ENCODE results near the gene MMEL1. TPM values are rescaled to one million over a fixed set of nuclear protein-coding genes. Genes with fewer than 3 reads are reported as not detected.

Gene MMEL1
- total RNA-seq, 1 experiment from 2014 or later = 0.46 TPM

DNA sequence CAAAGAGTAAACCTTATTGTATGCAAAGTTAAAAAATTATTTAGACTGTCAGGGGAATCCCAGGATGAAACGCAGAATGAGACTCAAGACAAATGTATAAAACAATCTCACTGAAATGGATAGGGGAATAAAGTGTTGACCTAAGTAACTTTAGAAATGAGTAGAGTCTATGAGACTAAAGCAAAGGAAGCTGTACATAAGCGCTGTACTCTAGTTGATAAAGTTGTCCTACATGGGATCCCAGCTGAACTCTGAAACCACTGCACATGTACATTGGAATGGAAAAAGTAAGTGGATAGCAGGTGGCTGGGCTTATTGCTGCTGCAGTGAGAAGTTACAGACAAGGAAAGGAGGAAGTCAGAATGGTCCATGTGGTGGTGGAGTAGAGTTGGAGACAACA is 18.7 kb downstream of the MMEL1 start:
- H3K27me3 ChIP-seq (ENCODE audit: control insufficient read depth, insufficient read depth, low read length) = peaks cover 15% of the 10 kb centered on the region
- TF ChIP-seq POLR2AphosphoS5 (IDR thresholded peaks at IDR 0.05; ENCODE audit: low read depth, low read length) (no peak), SIN3A (IDR thresholded peaks at IDR 0.05; ENCODE audit: borderline replicate concordance, insufficient read depth, low read depth, low read length) (no peak)
- TF ChIP-seq, protein P1, sequence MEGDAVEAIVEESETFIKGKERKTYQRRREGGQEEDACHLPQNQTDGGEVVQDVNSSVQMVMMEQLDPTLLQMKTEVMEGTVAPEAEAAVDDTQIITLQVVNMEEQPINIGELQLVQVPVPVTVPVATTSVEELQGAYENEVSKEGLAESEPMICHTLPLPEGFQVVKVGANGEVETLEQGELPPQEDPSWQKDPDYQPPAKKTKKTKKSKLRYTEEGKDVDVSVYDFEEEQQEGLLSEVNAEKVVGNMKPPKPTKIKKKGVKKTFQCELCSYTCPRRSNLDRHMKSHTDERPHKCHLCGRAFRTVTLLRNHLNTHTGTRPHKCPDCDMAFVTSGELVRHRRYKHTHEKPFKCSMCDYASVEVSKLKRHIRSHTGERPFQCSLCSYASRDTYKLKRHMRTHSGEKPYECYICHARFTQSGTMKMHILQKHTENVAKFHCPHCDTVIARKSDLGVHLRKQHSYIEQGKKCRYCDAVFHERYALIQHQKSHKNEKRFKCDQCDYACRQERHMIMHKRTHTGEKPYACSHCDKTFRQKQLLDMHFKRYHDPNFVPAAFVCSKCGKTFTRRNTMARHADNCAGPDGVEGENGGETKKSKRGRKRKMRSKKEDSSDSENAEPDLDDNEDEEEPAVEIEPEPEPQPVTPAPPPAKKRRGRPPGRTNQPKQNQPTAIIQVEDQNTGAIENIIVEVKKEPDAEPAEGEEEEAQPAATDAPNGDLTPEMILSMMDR (IDR thresholded peaks at IDR 0.05) = no peak
- TF ChIP-seq, protein P2, sequence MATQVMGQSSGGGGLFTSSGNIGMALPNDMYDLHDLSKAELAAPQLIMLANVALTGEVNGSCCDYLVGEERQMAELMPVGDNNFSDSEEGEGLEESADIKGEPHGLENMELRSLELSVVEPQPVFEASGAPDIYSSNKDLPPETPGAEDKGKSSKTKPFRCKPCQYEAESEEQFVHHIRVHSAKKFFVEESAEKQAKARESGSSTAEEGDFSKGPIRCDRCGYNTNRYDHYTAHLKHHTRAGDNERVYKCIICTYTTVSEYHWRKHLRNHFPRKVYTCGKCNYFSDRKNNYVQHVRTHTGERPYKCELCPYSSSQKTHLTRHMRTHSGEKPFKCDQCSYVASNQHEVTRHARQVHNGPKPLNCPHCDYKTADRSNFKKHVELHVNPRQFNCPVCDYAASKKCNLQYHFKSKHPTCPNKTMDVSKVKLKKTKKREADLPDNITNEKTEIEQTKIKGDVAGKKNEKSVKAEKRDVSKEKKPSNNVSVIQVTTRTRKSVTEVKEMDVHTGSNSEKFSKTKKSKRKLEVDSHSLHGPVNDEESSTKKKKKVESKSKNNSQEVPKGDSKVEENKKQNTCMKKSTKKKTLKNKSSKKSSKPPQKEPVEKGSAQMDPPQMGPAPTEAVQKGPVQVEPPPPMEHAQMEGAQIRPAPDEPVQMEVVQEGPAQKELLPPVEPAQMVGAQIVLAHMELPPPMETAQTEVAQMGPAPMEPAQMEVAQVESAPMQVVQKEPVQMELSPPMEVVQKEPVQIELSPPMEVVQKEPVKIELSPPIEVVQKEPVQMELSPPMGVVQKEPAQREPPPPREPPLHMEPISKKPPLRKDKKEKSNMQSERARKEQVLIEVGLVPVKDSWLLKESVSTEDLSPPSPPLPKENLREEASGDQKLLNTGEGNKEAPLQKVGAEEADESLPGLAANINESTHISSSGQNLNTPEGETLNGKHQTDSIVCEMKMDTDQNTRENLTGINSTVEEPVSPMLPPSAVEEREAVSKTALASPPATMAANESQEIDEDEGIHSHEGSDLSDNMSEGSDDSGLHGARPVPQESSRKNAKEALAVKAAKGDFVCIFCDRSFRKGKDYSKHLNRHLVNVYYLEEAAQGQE (IDR thresholded peaks at IDR 0.05; ENCODE audit: insufficient read depth in 1 of 2, low read depth in 2 of 2, low read length in 1 of 2) = no peak
- in situ Hi-C loops (cut with HindIII; ENCODE audit: low pct_unique_long_range_greater_than_20kb, low sequenced_read_pairs) = no loop called here
- DNase-seq (ENCODE audit: low read depth, low spot score) (no peak), ATAC-seq (no peak)
- no peak overlapping the region for H3K27ac ChIP-seq (ENCODE audit: low read length)
- H3K4me3 ChIP-seq (ENCODE audit: low read depth in 2 of 2, low read length in 2 of 2) = no peak overlapping the region
- no peaks in the 10 kb centered on the region for H3K36me3 ChIP-seq (ENCODE audit: control insufficient read depth, insufficient read depth, low read length)
- ChIA-PET POLR2A (no interaction called here), CTCF (no interaction called here)
- H3K9me3 ChIP-seq (ENCODE audit: control insufficient read depth, insufficient read depth, low read depth, low read length) = no peaks in the 10 kb centered on the region
- H3K4me1 ChIP-seq (ENCODE audit: control insufficient read depth, insufficient read depth, low read length) = no peaks in the 10 kb centered on the region
- intact Hi-C loops (cut with micrococcal nuclease; ENCODE audit: unreplicated experiment) = no loop called here
- no TSS peak for BruUV-seq (replicated peaks)

DNA sequence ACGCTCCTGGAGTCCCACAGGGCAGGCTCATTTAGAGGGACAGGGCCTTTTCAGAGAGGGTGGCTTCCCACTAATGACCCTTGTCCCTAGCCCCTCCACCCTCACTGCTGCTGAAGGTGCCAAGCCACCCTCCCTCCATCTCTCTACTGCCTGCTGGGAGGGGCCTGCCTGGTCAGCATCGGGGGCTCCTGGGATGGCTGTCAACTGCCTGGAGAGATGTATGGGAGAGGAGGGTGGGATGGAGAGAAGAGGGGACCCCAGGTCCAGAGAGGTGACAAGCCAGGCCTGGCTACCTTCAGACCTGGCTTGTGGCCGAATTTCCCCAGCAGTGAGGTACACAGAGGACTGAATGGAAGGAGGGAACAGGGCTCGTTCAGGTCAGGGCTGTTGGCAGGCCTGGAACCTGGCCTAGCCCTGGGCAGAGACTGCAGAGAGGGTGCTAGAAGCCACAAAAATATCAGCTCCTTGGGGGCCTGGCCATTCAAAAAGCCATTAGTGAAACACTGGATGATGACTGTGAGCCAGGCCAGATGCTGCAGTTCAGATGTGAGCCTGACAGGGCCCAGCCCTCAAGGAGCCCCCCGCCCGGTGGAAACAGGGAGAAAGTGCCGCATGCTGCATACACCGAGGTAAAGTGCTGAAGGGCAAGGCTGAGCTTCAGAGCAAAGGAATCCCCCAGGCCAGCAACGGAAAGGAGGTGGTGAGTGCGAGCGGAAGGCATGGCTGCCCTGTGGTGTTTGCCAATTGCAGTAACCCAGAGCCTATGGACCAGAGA is 20.0 kb downstream of the MMEL1 start:
- no peak overlapping the region for H3K27ac ChIP-seq (ENCODE audit: low read length)
- no peaks in the 10 kb centered on the region for H3K9me3 ChIP-seq (ENCODE audit: control insufficient read depth, insufficient read depth, low read depth, low read length)
- no peak overlapping the region for H3K4me3 ChIP-seq (ENCODE audit: low read depth in 2 of 2, low read length in 2 of 2)
- H3K27me3 ChIP-seq (ENCODE audit: control insufficient read depth, insufficient read depth, low read length) = peaks cover 7% of the 10 kb centered on the region
- no peak for ATAC-seq
- intact Hi-C loops (cut with micrococcal nuclease; ENCODE audit: unreplicated experiment) = no loop called here
- TF ChIP-seq SIN3A (IDR thresholded peaks at IDR 0.05; ENCODE audit: borderline replicate concordance, insufficient read depth, low read depth, low read length) = no peak
- TF ChIP-seq, protein P2 (IDR thresholded peaks at IDR 0.05; ENCODE audit: insufficient read depth in 1 of 2, low read depth in 2 of 2, low read length in 1 of 2) = no peak
- ChIA-PET CTCF (no interaction called here), POLR2A (no interaction called here)
- BruUV-seq (replicated peaks) = no TSS peak
- H3K4me1 ChIP-seq (ENCODE audit: control insufficient read depth, insufficient read depth, low read length) = no peaks in the 10 kb centered on the region
- DNase-seq (ENCODE audit: low read depth, low spot score) = no peak
- in situ Hi-C loops (cut with HindIII; ENCODE audit: low pct_unique_long_range_greater_than_20kb, low sequenced_read_pairs) = no loop called here
- H3K36me3 ChIP-seq (ENCODE audit: control insufficient read depth, insufficient read depth, low read length) = no peaks in the 10 kb centered on the region

All from Panc1 (cell line).